GM12878 (cell line): Measurements from ENCODE around the gene DENND1A. TPM values are rescaled to one million over a fixed set of nuclear protein-coding genes. Genes with fewer than 3 reads are reported as not detected.

ENCODE experiments used
- ATAC-seq: fragments of 200-7000 bp; cut with Tn5 transposase; 3 replicates; pipeline ENCODE4 v1.9.1; 2020; ENCODE audit warnings: mild to moderate bottlenecking, moderate library complexity
- BruUV-seq: library from RNA; stranded (reverse); fragments of 400-500 nt; replicated peaks from 2 replicates; lab custom pipeline; 2021; lab: Mats Ljungman, UMichigan
- CTCF ChIA-PET: fragments of 300-600 bp; sonication (Branson Sonifier 250); formaldehyde crosslinking; extraction: SDS; loops from one replicate; lab custom pipeline; 2021; ENCODE audit warnings: inconsistent platforms; lab: Yijun Ruan, JAX
- POLR2A ChIA-PET: fragments of 350-600 bp; formaldehyde crosslinking; extraction: SDS; loops from one replicate; lab custom pipeline; 2021; ENCODE audit warnings: inconsistent platforms; lab: Charles Lee
- RAD21 ChIA-PET: fragments of 300-600 bp; sonication (Branson Sonifier 250); formaldehyde crosslinking; loops from one replicate; lab custom pipeline; 2023; ENCODE audit warnings: antibody characterized with exemption; ENCODE audit not compliant: unreplicated experiment; lab: Charles Lee
- SMC1A ChIA-PET: fragments of 300-600 bp; sonication (Branson Sonifier 250); formaldehyde crosslinking; loops from one replicate; lab custom pipeline; 2023; ENCODE audit not compliant: unreplicated experiment, uncharacterized antibody; lab: Charles Lee
- DNase-seq: peaks from one replicate; pipeline ENCODE4 v3.0.0-alpha.2; 2011; ENCODE audit warnings: low read depth, low spot score
- FAIRE-seq: peaks from 3 replicates; lab custom pipeline; 2011; peaks lifted over from hg19 to GRCh38; lab: Jason Lieb, UNC
- H2AFZ ChIP-seq: 2 replicates; pipeline ENCODE4 v1.6.0; 2011; ENCODE audit warnings: low read depth, low read length, control low read depth; ENCODE audit not compliant: control insufficient read depth
- H3K27ac ChIP-seq: 2 replicates; pipeline ENCODE4 v1.5.1; 2011; ENCODE audit warnings: control low read depth; ENCODE audit not compliant: control insufficient read depth, insufficient read depth
- H3K27me3 ChIP-seq, 2 experiments: replicated peaks in 1 of 2; 2 replicates each; pipeline versions ENCODE4 v1.6.0 to v1.6.1; 2011; ENCODE audit warnings: low read length in 1 of 2; ENCODE audit not compliant: control insufficient read depth in 2 of 2, insufficient read depth in 2 of 2
- H3K36me3 ChIP-seq, 2 experiments: 2 replicates each; pipeline ENCODE4 v1.5.1; 2011; ENCODE audit warnings: low read length in 1 of 2; ENCODE audit not compliant: control insufficient read depth in 2 of 2, insufficient read depth in 2 of 2
- H3K4me1 ChIP-seq: 2 replicates; pipeline ENCODE4 v1.6.1; 2011; ENCODE audit warnings: mild to moderate bottlenecking, low read length, moderate library complexity, mixed read lengths; ENCODE audit not compliant: control insufficient read depth, insufficient read depth
- H3K4me2 ChIP-seq: 2 replicates; pipeline ENCODE4 v1.6.0; 2011; ENCODE audit warnings: control low read depth; ENCODE audit not compliant: control insufficient read depth, insufficient read depth
- H3K4me3 ChIP-seq: fragments of 200-600 bp; sonication (generic); 2 replicates; pipeline ENCODE4 v1.5.1; 2016
- H3K79me2 ChIP-seq: 2 replicates; pipeline ENCODE4 v1.6.0; 2011; ENCODE audit warnings: low read length; ENCODE audit not compliant: control insufficient read depth, insufficient read depth
- H3K9ac ChIP-seq: 2 replicates; pipeline ENCODE4 v1.8.0; 2011; ENCODE audit warnings: low read length, control low read depth, mixed read lengths; ENCODE audit not compliant: control insufficient read depth, insufficient read depth
- H3K9me3 ChIP-seq: replicated peaks from 3 replicates; pipeline ENCODE4 v1.5.1; 2011; ENCODE audit warnings: mild to moderate bottlenecking, low read length; ENCODE audit not compliant: control insufficient read depth, insufficient read depth
- H4K20me1 ChIP-seq: 2 replicates; pipeline ENCODE4 v1.6.0; 2011; ENCODE audit not compliant: control insufficient read depth, insufficient read depth
- BRCA1 ChIP-seq: IDR thresholded peaks from 2 replicates; pipeline ENCODE4 v1.6.1; 2011; ENCODE audit warnings: low read depth, low read length, improper control_type of control experiment
- EGR1 ChIP-seq, 2 experiments: IDR thresholded peaks; 1 replicate in 1 of 2; 2 replicates in 1 of 2; pipeline ENCODE4 v1.6.1; 2011 to 2012; ENCODE audit warnings: low read depth in 2 of 2, low read length in 2 of 2, borderline replicate concordance in 1 of 2, mild to moderate bottlenecking in 1 of 2, moderate library complexity in 1 of 2
- GATAD2B ChIP-seq: fragments of 450-650 bp; conservative IDR thresholded peaks from 2 replicates; pipeline ENCODE4 v1.6.1; 2017; ENCODE audit warnings: low read depth, mild to moderate bottlenecking, moderate library complexity
- HDAC6 ChIP-seq: fragments of 200-600 bp; sonication (generic); IDR thresholded peaks from one replicate; pipeline ENCODE4 v1.8.0; 2017; ENCODE audit warnings: antibody characterized with exemption; ENCODE audit not compliant: unreplicated experiment
- IRF3 ChIP-seq: fragments of 450-650 bp; IDR thresholded peaks from 2 replicates; pipeline ENCODE4 v1.6.1; 2014; ENCODE audit warnings: mild to moderate bottlenecking
- MEF2A ChIP-seq: IDR thresholded peaks from 2 replicates; pipeline ENCODE4 v1.6.1; 2011; ENCODE audit warnings: low read depth, mild to moderate bottlenecking, low read length, moderate library complexity; ENCODE audit not compliant: insufficient read depth
- MXI1 ChIP-seq: fragments of 150-350 bp; IDR thresholded peaks from 2 replicates; pipeline ENCODE4 v1.6.1; 2011; ENCODE audit warnings: low read depth, mild to moderate bottlenecking, inconsistent platforms, low read length, improper control_type of control experiment
- NFYA ChIP-seq: IDR thresholded peaks from 2 replicates; pipeline ENCODE4 v1.6.1; 2011; ENCODE audit warnings: low read depth, mild to moderate bottlenecking, low read length, improper control_type of control experiment, borderline replicate concordance
- NR2F1 ChIP-seq: fragments of 450-650 bp; conservative IDR thresholded peaks from 2 replicates; pipeline ENCODE4 v1.6.1; 2017; ENCODE audit warnings: mild to moderate bottlenecking
- SRF ChIP-seq, 2 experiments: IDR thresholded peaks; 2 replicates each; pipeline ENCODE4 v1.6.1; 2011; ENCODE audit warnings: low read depth in 2 of 2, low read length in 2 of 2, mild to moderate bottlenecking in 1 of 2, moderate library complexity in 1 of 2
- TCF7 ChIP-seq: IDR thresholded peaks from 2 replicates; pipeline ENCODE4 v1.6.1; 2014; ENCODE audit warnings: antibody characterized with exemption, borderline replicate concordance
- ZNF622 ChIP-seq: fragments of 450-650 bp; IDR thresholded peaks from 2 replicates; pipeline ENCODE4 v1.6.1; 2017; ENCODE audit warnings: mild to moderate bottlenecking, inconsistent platforms
- ZSCAN29 ChIP-seq: fragments of 450-650 bp; IDR thresholded peaks from 2 replicates; pipeline ENCODE4 v1.6.1; 2017; ENCODE audit warnings: mild to moderate bottlenecking, moderate library complexity
- WGBS: methylation state at CpG from one replicate; pipeline ENCODE4 v1.1.6; 2016; ENCODE audit warnings: low lambda C conversion rate; ENCODE audit not compliant: insufficient replicate concordance, insufficient coverage; ENCODE audit errors: missing lambda C conversion rate; 5-methylcytosine and 5-hydroxymethylcytosine counted together
- in situ Hi-C: fragments of 300-500 bp; cut with MboI; formaldehyde crosslinking; loops from 9 replicates; pipeline ENCODE4 v1.14.3; 2018; ENCODE audit warnings: mixed read lengths
- intact Hi-C: fragments of 100-400 bp; cut with micrococcal nuclease; formaldehyde crosslinking; loops from one replicate; pipeline ENCODE4 v1.14.2; 2022; ENCODE audit not compliant: unreplicated experiment
- polyA plus RNA-seq, 11 experiments: library from polyadenylated mRNA; depleted of rRNA in 4 of 11; unstranded in 6 of 11; stranded (reverse) in 5 of 11; fragments of >200 nt; fragmentation: Nextera tagmentation in 4 of 11; fragmentation: Illumina TruSeq in 1 of 11; extraction: Ambion mirVana in 4 of 11; extraction: Trizol in 1 of 11; gene quantifications; 1 replicate in 1 of 11; 2 replicates in 10 of 11; pipeline versions ENCODE4 v1.2.1 to v1.2.3, GENCODE V29; 2011 to 2016; ENCODE audit warnings: inconsistent platforms in 2 of 11, missing spikeins in 2 of 11, low read depth in 1 of 11
- total RNA-seq, 4 experiments: library from RNA; depleted of rRNA in 3 of 4; stranded (reverse); fragments of >200 nt in 3 of 4; fragmentation: Illumina TruSeq in 1 of 4; extraction: Trizol in 1 of 4; gene quantifications; 2 replicates each; pipeline versions ENCODE4 v1.2.1 to v1.2.3, GENCODE V29; 2013 to 2021
- TF ChIP-seq, protein P1 (sequence below): IDR thresholded peaks from 2 replicates; pipeline ENCODE4 v1.6.1; 2011; ENCODE audit warnings: borderline replicate concordance, low read depth, mild to moderate bottlenecking, moderate library complexity, mixed read lengths, low read length; ENCODE audit not compliant: insufficient read depth; ENCODE audit errors: extremely low read length
- TF ChIP-seq, protein P2 (sequence below): IDR thresholded peaks from 2 replicates; pipeline ENCODE4 v1.6.1; 2012; ENCODE audit warnings: low read depth, low read length, improper control_type of control experiment
- TF ChIP-seq, protein P3 (sequence below): fragments of 450-650 bp; formaldehyde crosslinking; IDR thresholded peaks from 2 replicates; pipeline ENCODE4 v1.5.0; 2022; ENCODE audit warnings: mild to moderate bottlenecking, missing genetic modification characterization

The DENND1A gene
- total and polyA plus RNA-seq, 10 of the 15 experiments (the other 5 are each of a cell fraction or from before 2014, with no cell fraction given) = 14.1 to 48.6 (median 35.2) TPM

- 77% methylated on average over 11 of the region's 11 CpGs for WGBS
- no peaks in the 10 kb centered on the region for H3K9me3 ChIP-seq
- no peaks in the 10 kb centered on the region for H3K27me3 ChIP-seq
- ChIA-PET CTCF (interaction anchor here (1.2 to 8.8 kb wide), 11 partner anchors 8 to 570 kb away, joined by 3 to 124 read pairs (median 4); no protein-coding TSS in a partner anchor), POLR2A (interaction anchor here (0.6 kb wide), 1 partner anchor 504 kb away, joined by 3 read pairs; no protein-coding TSS in a partner anchor), RAD21 (interaction anchor here (0.5 to 4.3 kb wide), 5 partner anchors 419 to 562 kb away, joined by 3 to 39 read pairs (median 7); no protein-coding TSS in a partner anchor), SMC1A (interaction anchor here (0.6 to 5.9 kb wide), 10 partner anchors 17 to 844 kb away, joined by 3 to 68 read pairs (median 4); no protein-coding TSS in a partner anchor)
- in situ Hi-C loops = no loop called here
- H3K4me2 ChIP-seq = no peak overlapping the region
- H3K9ac ChIP-seq = no peak overlapping the region
- intact Hi-C loops = loop anchor here (5.0 to 10.0 kb wide), 3 partner anchors 202 to 420 kb away; no protein-coding TSS in a partner anchor
- no peak for ATAC-seq
- FAIRE-seq = no peak
- no peaks in the 10 kb centered on the region for H4K20me1 ChIP-seq
- H3K4me3 ChIP-seq = no peak overlapping the region
- H3K36me3 ChIP-seq = no peaks in the 10 kb centered on the region; a peak in 1 of 4 replicates
- H2AFZ ChIP-seq = no peak overlapping the region
- no peak for DNase-seq
- H3K4me1 ChIP-seq = no peaks in the 10 kb centered on the region
- no TSS peak for BruUV-seq
- no peaks in the 10 kb centered on the region for H3K79me2 ChIP-seq
- no peak overlapping the region for H3K27ac ChIP-seq
- TF ChIP-seq ZNF622 (no peak), BRCA1 (no peak), SRF (IDR thresholded peaks at IDR 0.05; ENCODE audit: low read depth in 2 of 2, low read length in 2 of 2) (no peak), GATAD2B (no peak), HDAC6 (no peak), MXI1 (no peak), EGR1 (IDR thresholded peaks at IDR 0.05; ENCODE audit: borderline replicate concordance in 1 of 2, low read depth in 2 of 2, low read length in 2 of 2) (no peak), MEF2A (no peak), NFYA (no peak), ZSCAN29 (no peak), NR2F1 (no peak), IRF3 (no peak), TCF7 (no peak)
- TF ChIP-seq, protein P1, sequence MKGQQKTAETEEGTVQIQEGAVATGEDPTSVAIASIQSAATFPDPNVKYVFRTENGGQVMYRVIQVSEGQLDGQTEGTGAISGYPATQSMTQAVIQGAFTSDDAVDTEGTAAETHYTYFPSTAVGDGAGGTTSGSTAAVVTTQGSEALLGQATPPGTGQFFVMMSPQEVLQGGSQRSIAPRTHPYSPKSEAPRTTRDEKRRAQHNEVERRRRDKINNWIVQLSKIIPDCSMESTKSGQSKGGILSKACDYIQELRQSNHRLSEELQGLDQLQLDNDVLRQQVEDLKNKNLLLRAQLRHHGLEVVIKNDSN = no peak
- TF ChIP-seq, protein P2, sequence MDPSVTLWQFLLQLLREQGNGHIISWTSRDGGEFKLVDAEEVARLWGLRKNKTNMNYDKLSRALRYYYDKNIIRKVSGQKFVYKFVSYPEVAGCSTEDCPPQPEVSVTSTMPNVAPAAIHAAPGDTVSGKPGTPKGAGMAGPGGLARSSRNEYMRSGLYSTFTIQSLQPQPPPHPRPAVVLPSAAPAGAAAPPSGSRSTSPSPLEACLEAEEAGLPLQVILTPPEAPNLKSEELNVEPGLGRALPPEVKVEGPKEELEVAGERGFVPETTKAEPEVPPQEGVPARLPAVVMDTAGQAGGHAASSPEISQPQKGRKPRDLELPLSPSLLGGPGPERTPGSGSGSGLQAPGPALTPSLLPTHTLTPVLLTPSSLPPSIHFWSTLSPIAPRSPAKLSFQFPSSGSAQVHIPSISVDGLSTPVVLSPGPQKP = no peak
- TF ChIP-seq, protein P3, sequence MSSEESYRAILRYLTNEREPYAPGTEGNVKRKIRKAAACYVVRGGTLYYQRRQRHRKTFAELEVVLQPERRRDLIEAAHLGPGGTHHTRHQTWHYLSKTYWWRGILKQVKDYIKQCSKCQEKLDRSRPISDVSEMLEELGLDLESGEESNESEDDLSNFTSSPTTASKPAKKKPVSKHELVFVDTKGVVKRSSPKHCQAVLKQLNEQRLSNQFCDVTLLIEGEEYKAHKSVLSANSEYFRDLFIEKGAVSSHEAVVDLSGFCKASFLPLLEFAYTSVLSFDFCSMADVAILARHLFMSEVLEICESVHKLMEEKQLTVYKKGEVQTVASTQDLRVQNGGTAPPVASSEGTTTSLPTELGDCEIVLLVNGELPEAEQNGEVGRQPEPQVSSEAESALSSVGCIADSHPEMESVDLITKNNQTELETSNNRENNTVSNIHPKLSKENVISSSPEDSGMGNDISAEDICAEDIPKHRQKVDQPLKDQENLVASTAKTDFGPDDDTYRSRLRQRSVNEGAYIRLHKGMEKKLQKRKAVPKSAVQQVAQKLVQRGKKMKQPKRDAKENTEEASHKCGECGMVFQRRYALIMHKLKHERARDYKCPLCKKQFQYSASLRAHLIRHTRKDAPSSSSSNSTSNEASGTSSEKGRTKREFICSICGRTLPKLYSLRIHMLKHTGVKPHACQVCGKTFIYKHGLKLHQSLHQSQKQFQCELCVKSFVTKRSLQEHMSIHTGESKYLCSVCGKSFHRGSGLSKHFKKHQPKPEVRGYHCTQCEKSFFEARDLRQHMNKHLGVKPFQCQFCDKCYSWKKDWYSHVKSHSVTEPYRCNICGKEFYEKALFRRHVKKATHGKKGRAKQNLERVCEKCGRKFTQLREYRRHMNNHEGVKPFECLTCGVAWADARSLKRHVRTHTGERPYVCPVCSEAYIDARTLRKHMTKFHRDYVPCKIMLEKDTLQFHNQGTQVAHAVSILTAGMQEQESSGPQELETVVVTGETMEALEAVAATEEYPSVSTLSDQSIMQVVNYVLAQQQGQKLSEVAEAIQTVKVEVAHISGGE (CRISPR knock-in tag) = no peak
Measured at GRCh38 chr9:123542435-123543225, 387.3 kb downstream of the DENND1A start.
